Measurements from ENCODE around the gene ETV5.

DNA sequence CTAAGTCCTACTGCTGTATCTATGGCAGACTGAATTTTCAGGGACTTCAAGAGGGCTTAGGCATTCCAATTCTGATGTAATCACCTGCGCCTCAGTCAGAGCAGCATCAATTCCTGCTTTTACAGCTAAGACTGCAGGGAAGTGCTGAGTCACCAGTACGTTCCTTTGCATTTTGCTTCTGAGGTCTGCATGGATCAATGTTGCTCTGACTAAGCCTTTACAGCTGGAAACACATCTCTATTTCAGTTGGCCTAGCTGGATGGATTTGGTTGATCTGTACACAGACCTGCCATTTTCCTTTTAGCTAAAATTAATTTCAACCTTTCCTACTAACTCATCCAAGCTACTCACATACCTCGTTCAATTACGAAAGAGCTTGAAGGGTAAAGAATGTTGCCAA is 51.3 kb downstream of the ETV5 start:
- TF ChIP-seq, protein P1, sequence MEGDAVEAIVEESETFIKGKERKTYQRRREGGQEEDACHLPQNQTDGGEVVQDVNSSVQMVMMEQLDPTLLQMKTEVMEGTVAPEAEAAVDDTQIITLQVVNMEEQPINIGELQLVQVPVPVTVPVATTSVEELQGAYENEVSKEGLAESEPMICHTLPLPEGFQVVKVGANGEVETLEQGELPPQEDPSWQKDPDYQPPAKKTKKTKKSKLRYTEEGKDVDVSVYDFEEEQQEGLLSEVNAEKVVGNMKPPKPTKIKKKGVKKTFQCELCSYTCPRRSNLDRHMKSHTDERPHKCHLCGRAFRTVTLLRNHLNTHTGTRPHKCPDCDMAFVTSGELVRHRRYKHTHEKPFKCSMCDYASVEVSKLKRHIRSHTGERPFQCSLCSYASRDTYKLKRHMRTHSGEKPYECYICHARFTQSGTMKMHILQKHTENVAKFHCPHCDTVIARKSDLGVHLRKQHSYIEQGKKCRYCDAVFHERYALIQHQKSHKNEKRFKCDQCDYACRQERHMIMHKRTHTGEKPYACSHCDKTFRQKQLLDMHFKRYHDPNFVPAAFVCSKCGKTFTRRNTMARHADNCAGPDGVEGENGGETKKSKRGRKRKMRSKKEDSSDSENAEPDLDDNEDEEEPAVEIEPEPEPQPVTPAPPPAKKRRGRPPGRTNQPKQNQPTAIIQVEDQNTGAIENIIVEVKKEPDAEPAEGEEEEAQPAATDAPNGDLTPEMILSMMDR (IDR thresholded peaks at IDR 0.05) = no peak
- no peak for TF ChIP-seq POLR2A (IDR thresholded peaks at IDR 0.05)

All from uterus (tissue), 2 donors.